SKM-1 treated with dmso at 0.1 percent for 144 hours (cell line): ENCODE data around the gene HDAC4.

Experiments used
- DNase-seq: peaks from one replicate; lab custom pipeline; 2025; ENCODE audit not compliant: unreplicated experiment; lab: John Stamatoyannopoulos, UW

The HDAC4 gene

DNA sequence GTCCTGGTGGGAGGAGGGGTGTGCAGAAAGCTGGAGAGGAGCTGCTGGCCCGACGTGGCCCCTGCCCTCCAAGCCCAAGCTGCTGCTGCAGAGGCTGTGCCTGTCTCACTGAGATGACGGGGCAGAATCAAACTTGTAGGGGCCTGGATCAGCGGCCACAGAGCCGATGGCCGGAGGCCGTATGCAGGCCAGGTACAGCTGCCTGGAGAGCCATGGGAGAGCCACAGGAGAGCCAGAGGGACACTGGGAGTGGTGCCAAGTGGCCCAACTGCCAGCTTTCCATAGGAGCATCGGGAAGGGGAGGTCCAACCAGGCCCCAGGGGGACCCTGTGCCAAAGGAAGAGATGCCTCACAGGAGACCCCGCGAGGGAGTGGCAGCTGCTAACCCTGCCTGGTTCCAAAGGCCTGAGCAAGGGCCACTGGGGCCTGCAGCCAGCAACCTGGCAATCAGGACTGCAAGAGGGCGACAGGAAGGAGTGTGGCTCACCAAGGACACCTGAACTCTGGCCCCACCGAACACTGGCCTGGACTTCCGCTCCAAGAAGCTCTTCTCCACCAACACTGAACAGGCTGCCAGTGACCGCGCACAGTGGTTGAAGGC lies 70.7 kb downstream of the HDAC4 start:
- no peak for DNase-seq

DNA sequence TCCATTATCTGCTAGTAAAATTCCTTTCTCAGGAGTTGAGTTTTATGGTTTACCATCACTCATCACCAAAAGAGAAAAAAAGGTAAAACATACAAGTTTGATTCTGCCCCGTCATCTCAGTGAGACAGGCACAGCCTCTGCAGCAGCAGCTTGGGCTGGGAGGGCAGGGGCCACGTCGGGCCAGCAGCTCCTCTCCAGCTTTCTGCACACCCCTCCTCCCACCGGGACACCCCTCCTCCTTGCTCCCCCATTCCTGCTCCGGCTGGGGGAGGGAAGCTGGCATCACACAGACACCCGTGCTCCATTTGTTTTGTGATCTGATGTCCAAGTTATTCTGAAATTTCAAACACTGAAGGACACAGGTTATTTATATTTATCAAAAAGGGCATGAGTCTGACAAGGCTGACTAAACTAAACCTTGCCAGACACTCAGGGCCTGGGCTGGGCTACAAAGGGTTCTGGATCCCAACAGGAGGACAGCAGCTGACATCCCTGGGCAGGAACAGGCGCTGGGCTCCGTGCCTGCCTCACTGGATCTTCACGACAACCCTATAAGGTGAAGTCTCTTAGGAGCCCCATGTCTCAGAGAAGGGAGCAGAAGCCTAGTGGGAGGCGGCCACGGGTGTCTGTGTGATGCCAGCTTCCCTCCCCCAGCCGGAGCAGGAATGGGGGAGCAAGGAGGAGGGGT lies 71.4 kb downstream of the HDAC4 start:
- DNase-seq, result no peak

DNA sequence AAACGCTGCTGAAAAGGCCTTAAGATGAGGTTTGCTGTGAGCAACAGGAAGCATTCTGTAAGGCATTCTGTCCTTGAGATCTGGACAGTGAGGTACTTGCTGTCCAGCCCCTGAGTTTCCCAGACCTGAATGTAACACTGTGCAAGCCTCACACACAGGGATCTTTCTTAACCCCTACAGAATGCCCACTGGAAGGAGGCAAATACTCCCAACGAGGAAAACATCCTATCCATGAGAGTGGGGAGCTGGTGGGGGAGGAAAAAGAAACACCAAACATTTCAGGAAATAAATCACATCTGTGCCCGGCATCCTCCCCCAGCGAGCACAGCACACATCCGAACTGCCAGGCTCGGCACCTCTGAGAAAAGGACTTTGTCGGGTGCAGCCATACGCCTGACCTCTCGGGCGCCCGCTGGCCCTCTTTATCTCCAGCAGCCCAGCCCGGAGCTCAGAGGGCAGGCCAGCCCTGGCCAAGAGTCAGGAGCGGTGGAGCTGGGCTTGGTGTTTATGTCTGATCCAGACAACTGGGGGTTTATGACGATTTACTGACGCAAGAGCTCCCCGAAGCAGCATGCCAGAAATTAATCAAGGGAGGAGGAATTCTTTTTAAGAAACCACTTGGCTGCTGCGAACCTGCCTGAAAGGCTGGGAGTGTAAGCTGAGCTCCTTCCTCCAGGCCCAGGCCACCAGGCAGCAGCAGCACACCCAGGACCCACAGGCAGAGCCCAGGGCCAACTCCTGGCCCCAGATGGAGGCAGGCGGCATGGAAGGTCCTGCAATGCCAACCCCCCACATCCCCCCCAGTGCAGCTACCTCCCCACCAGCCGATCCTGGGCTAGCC lies 72.2 kb downstream of the HDAC4 start:
- DNase-seq, result no peak

DNA sequence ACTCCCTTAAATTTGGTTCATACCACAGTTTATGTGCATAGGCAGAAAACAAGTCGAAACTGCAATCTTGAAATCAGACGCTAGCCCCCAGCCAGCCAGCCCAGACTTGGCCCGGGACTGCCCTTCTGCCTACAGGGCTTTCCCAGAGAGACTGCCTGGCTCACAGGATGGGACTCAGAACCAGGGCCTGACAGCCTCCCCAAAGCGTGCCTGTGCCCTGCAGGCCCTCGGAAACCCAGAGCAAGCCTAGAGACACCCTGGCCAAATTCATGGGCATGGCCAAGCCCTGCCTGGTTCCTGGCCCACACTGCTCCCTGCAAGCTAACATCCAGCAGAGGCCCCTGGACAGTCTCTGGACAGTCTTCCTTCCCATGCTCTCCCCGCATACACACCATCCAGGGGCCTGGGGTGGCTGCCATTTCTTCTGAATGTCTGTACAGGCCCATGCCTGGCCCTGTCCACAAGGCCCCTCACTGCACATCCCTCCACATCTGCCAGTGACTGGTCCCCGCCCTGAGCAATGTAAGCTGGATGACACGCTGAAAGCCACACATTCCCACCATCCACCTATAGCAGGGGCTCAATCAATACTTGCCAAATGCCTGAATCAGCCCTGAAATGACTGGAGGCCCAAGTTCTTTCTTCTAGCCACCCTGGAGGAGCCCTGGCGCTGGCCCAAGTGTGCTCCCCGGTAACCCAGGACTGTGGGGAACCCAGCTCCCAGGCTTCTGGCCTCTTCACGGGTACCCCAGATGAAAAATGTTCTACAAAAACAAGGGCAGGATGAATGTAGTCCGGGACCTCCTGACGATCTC lies 73.1 kb downstream of the HDAC4 start:
- DNase-seq, result no peak

DNA sequence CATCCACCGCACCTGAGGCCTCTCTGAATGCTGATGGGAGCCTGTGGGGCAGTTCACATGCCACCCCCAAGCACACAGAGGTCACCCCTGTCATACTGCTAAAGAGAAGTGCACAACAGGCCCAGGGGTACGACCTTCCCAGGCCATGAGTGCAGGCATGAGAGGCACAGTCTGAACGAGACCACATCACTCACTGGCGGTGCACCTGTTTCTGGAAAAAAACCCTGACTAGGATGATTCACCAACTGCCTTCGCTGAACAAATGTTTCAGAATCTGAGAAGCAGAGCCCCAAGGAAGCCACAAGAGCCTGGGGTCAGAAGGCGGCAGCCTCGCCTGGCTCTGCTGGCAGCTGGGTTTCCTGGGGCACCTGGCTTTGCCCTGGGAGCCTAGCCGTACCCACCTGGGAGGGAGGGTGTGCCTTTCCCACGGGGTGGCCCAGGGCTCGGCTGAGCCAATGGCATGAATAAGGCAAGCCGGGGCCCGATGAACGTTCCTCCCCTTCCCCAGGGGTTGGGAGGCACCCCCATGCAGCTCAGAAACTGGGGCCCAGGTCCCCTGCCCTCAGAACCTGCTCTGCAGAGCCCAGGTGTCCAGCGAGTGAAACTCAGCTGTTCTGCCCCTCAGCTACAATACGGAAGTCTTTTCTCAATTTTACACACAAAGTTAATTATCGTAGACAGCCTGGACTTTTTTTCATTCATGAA lies 73.8 kb downstream of the HDAC4 start:
- DNase-seq, result no peak

DNA sequence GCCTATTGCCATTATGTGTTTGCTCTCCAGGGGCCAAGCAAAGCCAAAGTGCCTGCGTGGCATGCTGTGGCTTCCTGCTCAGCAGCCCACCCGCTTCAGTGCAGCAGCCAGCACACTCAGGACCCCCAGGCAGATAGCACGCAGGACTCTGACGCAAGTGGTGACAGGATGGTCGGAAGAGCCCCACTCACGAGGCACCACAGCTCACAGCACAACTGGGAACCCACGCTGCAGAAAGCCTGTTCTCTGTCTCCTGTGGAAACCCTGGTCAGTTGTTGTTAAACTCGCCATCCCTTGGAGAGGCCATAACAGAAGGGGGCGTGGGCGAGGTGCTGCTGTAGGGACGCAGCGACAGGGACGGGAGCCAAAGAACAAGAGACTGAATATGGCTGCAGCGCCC lies 76.4 kb downstream of the HDAC4 start:
- DNase-seq, result no peak

DNA sequence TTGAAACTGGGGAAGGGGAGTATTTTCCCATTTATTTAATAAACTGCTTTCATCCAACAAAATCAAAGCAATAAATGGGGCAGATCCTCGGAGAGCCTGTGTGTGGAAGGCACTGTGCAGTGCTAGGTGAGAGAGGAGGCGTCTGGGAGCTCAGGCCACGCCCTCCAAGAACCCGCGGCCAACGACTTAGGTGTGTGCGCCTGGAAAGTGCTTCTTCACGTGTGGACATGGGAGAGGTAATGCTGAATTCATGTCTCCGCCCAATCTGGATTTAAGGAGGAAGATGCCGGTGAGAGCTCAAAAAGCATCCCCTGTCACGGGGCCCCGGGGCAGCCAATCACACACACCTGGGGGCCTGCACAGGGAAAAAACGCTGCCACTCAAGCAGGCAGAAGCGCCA lies 77.4 kb downstream of the HDAC4 start:
- no peak for DNase-seq

DNA sequence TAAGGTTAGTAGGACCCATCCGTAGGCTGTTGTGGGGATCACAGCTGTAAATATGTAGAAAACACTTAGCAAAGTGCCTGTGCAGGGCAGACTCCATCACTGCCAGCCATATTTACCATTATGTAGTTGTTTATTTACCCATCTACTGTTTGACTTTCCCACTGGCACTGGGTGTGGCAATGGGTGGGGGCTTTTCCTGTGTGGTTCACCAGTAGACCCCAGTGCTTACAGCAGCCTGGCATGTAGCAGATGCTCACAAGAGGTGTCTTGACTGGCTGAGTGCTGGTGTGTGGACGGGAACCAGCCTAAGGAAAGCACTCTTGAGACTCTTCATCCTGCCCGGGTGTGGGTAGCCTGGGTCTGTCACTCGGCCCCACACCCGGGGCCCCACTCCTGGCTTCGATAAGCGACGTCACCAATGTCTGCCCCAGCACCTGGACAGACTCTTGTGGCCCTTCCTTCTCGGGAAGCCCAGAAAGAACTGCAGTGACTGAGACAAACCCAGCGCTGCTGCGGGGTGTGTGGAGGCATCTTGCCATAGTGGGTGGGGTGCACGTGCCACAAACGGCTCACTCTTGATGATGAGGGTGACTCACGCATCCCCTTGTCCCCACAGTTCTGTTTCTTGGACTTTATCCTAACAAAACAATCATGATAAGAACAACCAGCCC lies 78.3 kb downstream of the HDAC4 start:
- no peak for DNase-seq

DNA sequence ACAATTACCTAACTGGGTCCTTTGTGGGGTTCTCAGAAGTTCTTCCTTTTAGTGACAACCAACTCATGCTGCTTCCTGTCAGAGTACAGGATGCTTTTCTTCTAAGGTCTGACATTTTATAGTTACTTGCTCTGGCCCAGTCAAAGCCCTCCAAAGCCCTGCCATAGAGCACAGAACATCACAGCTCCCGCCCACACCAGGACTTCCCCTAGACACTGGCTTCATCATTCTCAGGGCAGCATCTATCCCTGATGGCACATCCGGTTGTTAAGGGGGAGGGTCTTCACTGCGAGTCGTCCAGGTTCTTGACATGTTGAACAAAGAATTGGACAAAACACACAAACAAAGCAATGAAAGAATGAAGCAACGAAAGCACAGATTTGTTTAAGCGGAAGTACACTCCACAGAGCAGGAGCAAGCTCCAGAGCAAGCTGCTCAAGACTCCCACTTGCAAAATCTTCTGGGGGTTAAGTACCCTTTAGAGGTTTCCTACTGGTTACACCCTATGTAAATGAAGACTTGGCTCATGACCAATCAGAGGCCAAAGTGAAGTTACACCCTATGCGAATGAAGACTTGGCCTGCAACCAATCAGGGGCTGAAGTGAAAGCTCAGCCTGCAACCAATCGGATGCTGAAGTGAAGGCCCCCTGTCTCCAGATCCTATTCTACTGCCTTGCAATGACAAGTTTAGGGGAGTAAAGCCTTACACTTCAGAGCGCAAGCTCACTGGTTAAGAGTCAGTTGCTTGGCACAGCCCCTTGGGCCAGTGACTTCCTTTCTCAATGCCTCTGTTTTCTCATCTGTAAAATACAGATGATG lies 79.0 kb downstream of the HDAC4 start:
- DNase-seq, result no peak

DNA sequence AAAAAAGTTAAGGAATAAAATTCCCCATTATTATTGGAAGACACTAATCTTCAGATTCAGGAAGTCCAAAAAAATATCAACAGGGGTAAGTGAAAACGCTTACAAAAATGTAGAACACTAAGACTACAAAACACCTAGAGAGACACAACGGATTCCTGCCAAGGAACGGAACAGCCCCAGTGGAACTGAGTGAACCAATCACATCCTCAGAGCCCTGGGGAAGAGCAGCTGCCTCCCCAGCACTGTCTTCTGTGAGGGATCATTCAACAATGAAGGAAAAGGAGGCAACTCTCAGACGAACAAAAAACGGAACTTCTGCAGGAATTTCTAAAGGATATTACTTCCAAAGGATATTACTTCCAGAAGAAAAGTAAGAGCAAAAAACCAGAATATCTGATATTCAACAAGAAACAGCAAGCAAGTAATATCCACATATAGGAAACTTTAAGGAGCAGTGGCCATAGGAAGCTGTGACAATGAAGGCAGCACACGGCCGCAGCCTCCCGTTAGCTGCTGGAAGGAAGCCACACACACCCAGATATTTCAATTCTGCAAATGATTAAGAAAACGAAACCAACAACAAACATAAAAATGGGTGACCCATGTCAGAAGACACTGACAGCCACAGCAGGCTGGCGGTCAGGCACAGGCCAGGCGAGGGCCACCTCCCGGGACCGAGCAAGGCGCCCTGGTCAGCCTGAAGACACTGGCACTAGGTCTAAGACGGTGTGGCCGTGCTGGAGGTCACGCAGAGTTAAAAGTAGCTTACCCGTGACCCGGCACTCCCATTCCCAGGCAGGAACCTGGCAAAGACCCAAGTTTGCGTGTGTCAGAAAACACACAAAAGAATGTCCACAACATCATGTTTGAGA lies 81.8 kb downstream of the HDAC4 start:
- no peak for DNase-seq

DNA sequence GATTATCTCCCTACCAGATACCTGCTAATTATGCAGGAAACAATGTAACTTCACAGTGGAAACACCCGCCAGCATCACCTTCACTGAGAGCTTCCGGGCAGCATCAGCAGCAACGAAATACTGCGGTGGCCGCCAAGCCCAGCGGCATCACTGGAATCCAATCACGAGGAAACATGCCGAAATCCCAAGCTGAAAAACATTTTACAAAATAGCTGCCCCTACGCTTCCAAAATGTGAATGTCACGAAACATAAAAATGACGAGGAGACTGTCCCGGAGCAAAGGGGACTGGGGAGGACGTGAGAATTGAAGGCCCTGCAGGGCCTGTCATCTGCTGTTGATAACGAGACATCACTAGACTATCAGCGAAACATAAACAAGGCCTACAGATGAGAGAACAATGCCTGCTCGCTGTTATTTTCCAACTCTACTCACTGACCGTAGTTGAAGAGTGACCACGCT lies 82.6 kb downstream of the HDAC4 start:
- DNase-seq, result no peak

DNA sequence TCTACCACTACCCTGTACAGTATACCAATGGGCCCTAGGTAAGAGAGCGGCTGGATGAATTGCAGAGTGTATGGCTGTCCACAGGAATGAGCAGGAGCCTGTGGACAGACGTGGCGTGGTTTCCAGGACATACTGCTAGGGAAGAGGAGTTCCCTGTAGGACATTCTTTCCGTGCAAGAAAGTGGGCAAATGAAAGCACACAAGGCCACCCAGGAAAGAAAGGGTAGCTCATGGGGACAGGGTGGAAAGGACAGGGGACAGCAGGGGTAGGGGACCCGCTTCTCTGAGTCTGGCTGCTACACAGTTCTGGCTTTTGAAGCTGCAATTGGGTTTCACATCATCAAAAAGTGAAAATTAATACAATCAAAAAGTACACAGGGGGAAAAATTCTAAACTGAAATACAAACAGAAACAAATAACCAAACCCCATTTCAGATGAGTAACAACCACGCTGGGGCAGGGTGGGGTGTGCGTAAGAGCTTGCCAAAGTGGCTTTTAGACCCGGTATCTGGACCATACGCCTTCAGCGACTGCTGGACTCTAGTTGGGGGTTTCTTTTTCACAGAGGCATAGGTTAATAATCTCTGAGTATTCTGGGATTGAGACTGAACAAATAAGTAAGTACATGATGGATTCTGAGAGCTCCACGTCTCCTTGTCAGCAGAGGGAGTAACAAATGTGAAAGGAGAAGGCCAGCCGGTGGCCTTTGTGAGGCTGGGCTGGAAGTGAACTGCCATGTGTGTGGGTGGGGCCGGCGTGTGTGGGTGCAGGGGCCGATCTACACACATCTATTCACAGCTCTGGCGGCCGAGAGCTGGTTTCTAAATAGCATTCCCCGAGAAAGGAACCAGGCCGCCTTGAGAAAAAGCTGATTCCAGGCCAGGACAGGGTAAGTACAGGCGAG lies 84.0 kb downstream of the HDAC4 start:
- DNase-seq, result no peak

DNA sequence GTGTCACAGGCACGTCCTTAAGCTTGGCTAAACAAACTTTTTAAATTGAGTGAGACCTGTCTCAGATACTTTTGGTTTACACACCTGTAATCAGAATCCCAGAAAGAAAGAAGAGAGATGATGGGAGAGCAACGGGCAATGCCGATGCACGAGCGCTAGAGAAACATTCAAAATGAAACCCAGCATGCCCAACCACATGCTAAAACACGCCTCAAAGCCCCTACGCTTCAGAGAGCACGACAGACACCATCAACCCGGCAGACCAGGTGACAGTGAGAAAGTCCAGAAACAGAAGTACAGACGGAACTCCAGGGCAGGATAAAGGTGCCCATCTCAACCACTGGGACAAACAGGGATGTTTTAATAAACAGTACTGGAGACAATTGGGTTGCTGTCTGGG lies 85.5 kb downstream of the HDAC4 start:
- no peak for DNase-seq

DNA sequence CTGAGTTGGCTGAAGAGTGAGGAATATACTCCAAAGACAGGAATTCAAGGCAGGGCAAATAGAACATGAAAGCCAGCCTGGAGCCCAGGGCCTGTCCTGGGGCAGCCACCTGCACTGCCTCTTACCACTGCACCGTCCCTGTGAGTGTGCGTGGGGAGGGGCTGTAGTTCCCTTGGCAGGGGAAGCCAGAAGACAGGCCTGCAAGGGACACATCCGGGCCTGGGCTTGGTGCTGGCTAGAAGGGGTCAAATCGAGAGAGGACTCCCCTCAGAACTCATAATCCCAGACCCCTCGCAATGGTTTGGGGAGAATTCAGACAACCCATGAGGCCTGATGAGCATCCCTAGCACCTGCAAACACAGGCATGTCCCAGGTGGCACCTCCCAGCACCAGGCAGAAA lies 87.0 kb downstream of the HDAC4 start:
- no peak for DNase-seq

DNA sequence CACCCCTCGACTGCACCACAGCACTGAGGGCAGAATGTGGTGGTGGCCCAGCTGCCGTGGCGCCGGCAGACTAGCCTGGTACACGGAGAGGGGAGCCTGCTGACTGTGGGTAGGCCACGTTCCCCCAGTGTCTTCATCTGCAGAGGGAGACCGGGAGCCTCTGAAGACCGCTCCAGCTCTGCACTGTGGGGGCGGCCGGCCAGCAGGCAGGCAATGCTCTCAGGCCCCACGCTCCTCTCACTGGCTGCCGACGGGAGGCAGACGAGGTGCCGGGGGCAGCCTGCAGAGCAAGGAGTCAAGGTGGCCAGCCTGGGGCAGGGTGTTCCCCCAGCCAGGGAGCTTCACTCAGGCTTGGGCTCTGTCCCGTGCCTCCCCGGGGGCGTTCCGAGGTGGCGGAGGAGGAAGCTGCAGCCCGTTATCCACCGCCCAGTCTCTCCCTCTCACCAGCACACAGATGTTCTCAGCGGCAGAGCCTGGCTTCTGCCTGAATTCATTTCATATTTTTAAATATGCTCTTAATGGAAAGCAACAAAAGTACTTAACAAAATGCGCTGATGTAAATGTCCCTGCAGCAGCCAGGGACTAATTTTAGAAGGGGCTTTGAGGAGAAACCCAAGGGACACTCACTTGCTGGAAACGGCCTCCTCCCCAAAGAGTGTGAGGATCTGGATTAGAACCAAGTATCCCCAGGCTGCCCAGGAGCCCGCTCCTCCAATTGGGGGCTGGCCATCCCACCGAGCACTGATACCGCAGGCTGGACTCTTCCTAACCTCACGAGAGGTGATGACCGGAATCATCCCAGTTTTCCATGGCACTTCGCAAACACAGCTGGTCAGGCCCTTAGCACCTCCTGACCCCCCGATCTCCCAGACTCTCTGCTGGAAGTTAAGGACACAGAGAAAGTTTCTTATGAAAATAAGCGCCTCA lies 87.8 kb downstream of the HDAC4 start:
- no peak for DNase-seq

DNA sequence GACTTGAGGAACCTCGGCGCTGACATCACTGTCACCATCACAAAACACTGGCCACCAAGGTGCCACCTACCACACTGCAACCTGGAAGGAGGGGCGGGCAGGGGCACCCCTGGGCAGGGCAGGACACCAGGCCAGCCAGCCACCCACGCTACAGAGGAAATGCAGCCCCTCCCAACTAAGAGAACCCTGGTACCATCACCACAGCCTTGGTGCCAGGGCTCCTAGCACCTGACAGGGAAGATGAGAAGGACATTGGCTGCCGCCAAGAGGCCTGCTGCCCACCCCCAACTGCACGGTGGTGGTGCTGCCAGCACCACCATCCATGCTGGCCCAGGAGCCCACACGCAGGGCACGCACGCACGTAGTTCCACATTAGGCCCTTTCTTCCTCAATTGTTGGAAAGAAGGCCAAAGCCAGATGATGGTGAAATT lies 88.7 kb downstream of the HDAC4 start:
- DNase-seq, result no peak
